A549 (cell line): Measurements from ENCODE around the gene SLC2A4RG. TPM values are rescaled to one million over a fixed set of nuclear protein-coding genes. Genes with fewer than 3 reads are reported as not detected.
"Not testable (repeated sequence)": the region's sequence is repeated elsewhere in the genome, so short reads cannot be mapped to it uniquely, and the experiment has no call there.

Experiments used
- ATAC-seq, 2 experiments: fragments of 200-7000 bp in 1 of 2; fragments of >200 bp in 1 of 2; cut with Nextera tagmentation in 1 of 2; cut with Tn5 transposase in 1 of 2; 3 replicates each; pipeline versions ENCODE4 v1.8.0 to v1.9.1; 2018 to 2020; ENCODE audit warnings: mild to moderate bottlenecking in 1 of 2, moderate library complexity in 1 of 2
- CTCF ChIA-PET: fragments of 300-600 bp; sonication (Branson Sonifier 250); formaldehyde crosslinking; extraction: SDS; loops from one replicate; lab custom pipeline; 2021; ENCODE audit warnings: antibody characterized with exemption, inconsistent platforms; lab: Yijun Ruan, JAX
- POLR2A ChIA-PET: fragments of 350-600 bp; formaldehyde crosslinking; extraction: SDS; loops from one replicate; lab custom pipeline; 2021; ENCODE audit warnings: antibody characterized with exemption, inconsistent platforms; lab: Yijun Ruan, JAX
- DNase-seq, 2 experiments: peaks; one replicate each; pipeline versions ENCODE4 v3.0.0 to v3.0.0-alpha.2; 2011 to 2016; ENCODE audit warnings: low read depth in 1 of 2, low spot score in 1 of 2
- FAIRE-seq: peaks from 2 replicates; lab custom pipeline; 2011; peaks lifted over from hg19 to GRCh38; lab: Jason Lieb, UNC
- H3K27ac ChIP-seq, 2 experiments: fragments of >200 bp; sonication (Bioruptor Twin); formaldehyde crosslinking; 3 replicates each; pipeline ENCODE4 v1.5.1; 2016 to 2017
- H3K4me1 ChIP-seq: fragments of >200 bp; sonication (Bioruptor Twin); formaldehyde crosslinking; 3 replicates; pipeline ENCODE4 v1.6.1; 2016
- H3K4me2 ChIP-seq: fragments of >200 bp; sonication (Bioruptor Twin); formaldehyde crosslinking; 3 replicates; pipeline ENCODE4 v1.6.1; 2016
- H3K4me3 ChIP-seq: fragments of >200 bp; sonication (Bioruptor Twin); formaldehyde crosslinking; 3 replicates; pipeline ENCODE4 v1.5.1; 2016
- H3K9me3 ChIP-seq: fragments of >200 bp; sonication (Bioruptor Twin); formaldehyde crosslinking; 3 replicates; pipeline ENCODE4 v1.6.1; 2016
- BHLHE40 ChIP-seq: IDR thresholded peaks from 2 replicates; pipeline ENCODE4 v1.6.1; 2012; ENCODE audit warnings: low read depth, low read length, inconsistent platforms
- CBX8 ChIP-seq: fragments of 200-600 bp; sonication (generic); IDR thresholded peaks from 2 replicates; pipeline ENCODE4 v1.6.1; 2016
- CEBPB ChIP-seq, 2 experiments: fragments of >200 bp in 1 of 2; sonication (Bioruptor Twin) in 1 of 2; formaldehyde crosslinking in 1 of 2; IDR thresholded peaks; 2 replicates each; pipeline ENCODE4 v1.6.1; 2012 to 2016
- EHF ChIP-seq: fragments of 250-450 bp; sonication (Bioruptor Pico); IDR thresholded peaks from 2 replicates; pipeline ENCODE4 v1.5.0; 2020; ENCODE audit warnings: mild to moderate bottlenecking
- HDAC2 ChIP-seq: fragments of 200-600 bp; sonication (generic); IDR thresholded peaks from 2 replicates; pipeline ENCODE4 v1.6.1; 2016
- HMGXB4 ChIP-seq: fragments of 250-450 bp; sonication (Bioruptor Pico); IDR thresholded peaks from 2 replicates; pipeline ENCODE4 v1.5.0; 2021; ENCODE audit warnings: mild to moderate bottlenecking, moderate library complexity, borderline replicate concordance
- NFE2L2 ChIP-seq: fragments of 150-350 bp; conservative IDR thresholded peaks from 2 replicates; pipeline ENCODE4 v1.6.1; 2014; ENCODE audit warnings: low read length
- NPAS2 ChIP-seq: fragments of 250-450 bp; sonication (Bioruptor Pico); IDR thresholded peaks from 2 replicates; pipeline ENCODE4 v1.8.0; 2022; ENCODE audit warnings: mild to moderate bottlenecking, moderate library complexity, borderline replicate concordance
- NR3C1 ChIP-seq: fragments of >200 bp; sonication (Bioruptor Twin); formaldehyde crosslinking; IDR thresholded peaks from 3 replicates; pipeline ENCODE4 v1.6.1; 2017
- PHF8 ChIP-seq: fragments of 200-600 bp; sonication (generic); IDR thresholded peaks from 2 replicates; pipeline ENCODE4 v1.6.1; 2016; ENCODE audit warnings: low read depth, mild to moderate bottlenecking, antibody characterized with exemption, moderate library complexity, borderline replicate concordance
- RARB ChIP-seq: fragments of 250-450 bp; sonication (Bioruptor Pico); IDR thresholded peaks from 2 replicates; pipeline ENCODE4 v1.8.0; 2021; ENCODE audit warnings: mild to moderate bottlenecking, moderate library complexity
- SREBF2 ChIP-seq: fragments of 450-650 bp; IDR thresholded peaks from 2 replicates; pipeline ENCODE4 v1.6.1; 2014; ENCODE audit warnings: mild to moderate bottlenecking, moderate library complexity
- TFCP2L1 ChIP-seq: fragments of 250-450 bp; sonication (Bioruptor Pico); IDR thresholded peaks from 2 replicates; pipeline ENCODE4 v1.5.0; 2021; ENCODE audit warnings: mild to moderate bottlenecking
- ZFP36 ChIP-seq: fragments of 450-650 bp; IDR thresholded peaks from 2 replicates; pipeline ENCODE4 v1.6.1; 2014; ENCODE audit warnings: borderline replicate concordance; ENCODE audit not compliant: partially characterized antibody
- ZSCAN20 ChIP-seq: fragments of 250-450 bp; sonication (Bioruptor Pico); IDR thresholded peaks from 2 replicates; pipeline ENCODE4 v1.8.0; 2022; ENCODE audit warnings: mild to moderate bottlenecking, moderate library complexity
- whole genome bisulfite sequencing: methylation state at CpG from one replicate; pipeline ENCODE4 v1.1.6; 2017; ENCODE audit errors: missing lambda C conversion rate; 5-methylcytosine and 5-hydroxymethylcytosine counted together
- polyA plus RNA-seq, 4 experiments: library from polyadenylated mRNA; depleted of rRNA in 3 of 4; stranded (reverse); fragments of >200 nt; fragmentation: RNase III in 1 of 4; extraction: RNeasy Plus Mini Kit Qiagen cat#74134 plus additional on column Dnase treatment in 1 of 4; gene quantifications; 2 replicates in 3 of 4; 3 replicates in 1 of 4; pipeline ENCODE4 v1.2.3, GENCODE V29; 2011 to 2017
- TF ChIP-seq, protein P1 (sequence below): IDR thresholded peaks from 2 replicates; pipeline ENCODE4 v1.6.1; 2012
- TF ChIP-seq, protein P2 (sequence below): fragments of 150-350 bp; IDR thresholded peaks from 2 replicates; pipeline ENCODE4 v1.6.1; 2014; ENCODE audit warnings: low read depth, mild to moderate bottlenecking, low read length

SLC2A4RG gene
- polyA plus RNA-seq, 2 of the 4 experiments (the other 2 are of a cell fraction) = 28.1 to 64.6 TPM

GRCh38 chr20:63718996-63719395 lies 20.6 kb upstream of the SLC2A4RG start:
- DNase-seq (no peak), FAIRE-seq (no peak), ATAC-seq (no peak)
- H3K4me1 ChIP-seq = no peaks in the 10 kb centered on the region
- H3K9me3 ChIP-seq = peaks cover 37% of the 10 kb centered on the region
- no peak overlapping the region for H3K27ac ChIP-seq
- ChIA-PET CTCF (interaction anchor here (1.0 kb wide), 1 partner anchor 10 kb away, joined by 3 read pairs; no protein-coding TSS in a partner anchor), POLR2A (no interaction called here)
- no peak overlapping the region for H3K4me2 ChIP-seq
- 96% methylated on average over 2 of the region's 2 CpGs for WGBS
- H3K4me3 ChIP-seq = no peak overlapping the region
- TF ChIP-seq PHF8 = no peak
- TF ChIP-seq, protein P1, sequence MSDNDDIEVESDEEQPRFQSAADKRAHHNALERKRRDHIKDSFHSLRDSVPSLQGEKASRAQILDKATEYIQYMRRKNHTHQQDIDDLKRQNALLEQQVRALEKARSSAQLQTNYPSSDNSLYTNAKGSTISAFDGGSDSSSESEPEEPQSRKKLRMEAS = no peak
- no peak for TF ChIP-seq ZSCAN20 (CRISPR knock-in tag)
- no peak for TF ChIP-seq TFCP2L1
- TF ChIP-seq, protein P2, sequence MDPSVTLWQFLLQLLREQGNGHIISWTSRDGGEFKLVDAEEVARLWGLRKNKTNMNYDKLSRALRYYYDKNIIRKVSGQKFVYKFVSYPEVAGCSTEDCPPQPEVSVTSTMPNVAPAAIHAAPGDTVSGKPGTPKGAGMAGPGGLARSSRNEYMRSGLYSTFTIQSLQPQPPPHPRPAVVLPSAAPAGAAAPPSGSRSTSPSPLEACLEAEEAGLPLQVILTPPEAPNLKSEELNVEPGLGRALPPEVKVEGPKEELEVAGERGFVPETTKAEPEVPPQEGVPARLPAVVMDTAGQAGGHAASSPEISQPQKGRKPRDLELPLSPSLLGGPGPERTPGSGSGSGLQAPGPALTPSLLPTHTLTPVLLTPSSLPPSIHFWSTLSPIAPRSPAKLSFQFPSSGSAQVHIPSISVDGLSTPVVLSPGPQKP = no peak
- TF ChIP-seq EHF (CRISPR knock-in tag) = no peak
- no peak for TF ChIP-seq CEBPB (IDR thresholded peaks at IDR 0.05)
- no peak for TF ChIP-seq CBX8
- TF ChIP-seq HMGXB4 (CRISPR knock-in tag) = no peak
- TF ChIP-seq RARB (CRISPR knock-in tag) = no peak
- TF ChIP-seq NFE2L2 = no peak
- TF ChIP-seq ZFP36 = no peak
- TF ChIP-seq HDAC2 = no peak
- TF ChIP-seq NPAS2 (CRISPR knock-in tag) = no peak
- TF ChIP-seq, all 56 proteins: peak for 0

GRCh38 chr20:63722967-63723622 lies 16.5 kb upstream of the SLC2A4RG start:
- POLR2A ChIA-PET = interaction anchor here (0.6 to 1.7 kb wide), 2 partner anchors 8 to 15 kb away, joined by 4 to 6 read pairs; partner anchors contain the start of genes ARFRP1 and ZGPAT
- ATAC-seq, H3K4me3 ChIP-seq, H3K4me2 ChIP-seq, H3K27ac ChIP-seq, FAIRE-seq, CTCF ChIA-PET, H3K4me1 ChIP-seq, DNase-seq: not testable (repeated sequence)
- peaks cover 29% of the 10 kb centered on the region; the same call in 2 of the 3 replicates for H3K9me3 ChIP-seq
- WGBS = 80% methylated on average over 2 of the region's 2 CpGs

GRCh38 chr20:63730189-63730733 lies 9.3 kb upstream of the SLC2A4RG start:
- FAIRE-seq, DNase-seq, H3K9me3 ChIP-seq, H3K4me2 ChIP-seq, POLR2A ChIA-PET, H3K4me3 ChIP-seq, H3K4me1 ChIP-seq, ATAC-seq, H3K27ac ChIP-seq: not testable (repeated sequence)
- CTCF ChIA-PET = interaction anchor here (0.7 kb wide), 1 partner anchor 45 kb away, joined by 3 read pairs; no protein-coding TSS in a partner anchor
- 93% methylated on average over 18 of the region's 18 CpGs for WGBS

DNA sequence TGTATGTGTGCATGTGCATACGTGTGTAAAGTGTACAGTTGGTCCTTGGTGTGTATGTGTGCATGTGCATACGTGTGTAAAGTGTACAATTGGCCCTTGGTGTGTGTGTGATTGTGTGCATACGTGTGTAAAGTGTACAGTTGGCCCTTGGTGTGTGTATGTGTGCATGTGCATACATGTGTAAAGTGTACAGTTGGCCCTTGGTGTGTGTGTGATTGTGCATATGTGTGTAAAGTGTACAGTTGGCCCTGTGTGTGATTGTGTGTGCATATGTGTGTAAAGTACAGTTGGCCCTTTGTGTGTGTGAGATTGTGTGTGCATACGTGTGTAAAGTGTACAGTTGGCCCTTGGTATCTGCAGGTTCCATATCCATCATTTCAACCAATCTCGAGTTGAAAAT lies 8.2 kb upstream of the SLC2A4RG start:
- DNase-seq = no peak
- FAIRE-seq = no peak
- TF ChIP-seq SREBF2 = no peak
- no peak for TF ChIP-seq PHF8
- TF ChIP-seq NR3C1 = no peak
- no peak for TF ChIP-seq BHLHE40
- H3K27ac ChIP-seq = no peak overlapping the region
- WGBS = 62% methylated on average over 5 of the region's 5 CpGs
- ChIA-PET POLR2A (no interaction called here), CTCF (no interaction called here)
- H3K4me1 ChIP-seq = no peaks in the 10 kb centered on the region
- H3K9me3 ChIP-seq = no peaks in the 10 kb centered on the region
- no peak overlapping the region for H3K4me2 ChIP-seq
- no peak for ATAC-seq
- no peak overlapping the region for H3K4me3 ChIP-seq
